ENCODE results near the gene BMS1.

GRCh38 chr10:42867571-42867970, 85.0 kb downstream of the BMS1 start:
- TF ChIP-seq POLR2A (IDR thresholded peaks at IDR 0.05; ENCODE audit: extremely low read depth, insufficient read length) (no peak), MAX (IDR thresholded peaks at IDR 0.05; ENCODE audit: low read depth, low read length) (no peak)
